ENCODE results near the gene MAST4. TPM values are rescaled to one million over a fixed set of nuclear protein-coding genes. Genes with fewer than 3 reads are reported as not detected.

The MAST4 gene
- total and polyA plus RNA-seq, 2 of the 13 experiments (the other 11 are each of a cell fraction or from before 2014, with no cell fraction given), result 3.4 to 3.7 TPM

- peak in 1 of 2 experiments; percentile 75; a peak in 2 of 4 replicates for TF ChIP-seq EP300 (IDR thresholded peaks at IDR 0.05; ENCODE audit: low read depth in 2 of 2, low read length in 2 of 2)
- 0 out of 2 replicates have a peak, but pooled peaks have one; percentile 19 for TF ChIP-seq EP300 (CRISPR knock-in tag; IDR thresholded peaks at IDR 0.05; ENCODE audit: borderline replicate concordance)
- TF ChIP-seq, protein P1, sequence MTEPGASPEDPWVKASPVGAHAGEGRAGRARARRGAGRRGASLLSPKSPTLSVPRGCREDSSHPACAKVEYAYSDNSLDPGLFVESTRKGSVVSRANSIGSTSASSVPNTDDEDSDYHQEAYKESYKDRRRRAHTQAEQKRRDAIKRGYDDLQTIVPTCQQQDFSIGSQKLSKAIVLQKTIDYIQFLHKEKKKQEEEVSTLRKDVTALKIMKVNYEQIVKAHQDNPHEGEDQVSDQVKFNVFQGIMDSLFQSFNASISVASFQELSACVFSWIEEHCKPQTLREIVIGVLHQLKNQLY (CRISPR knock-in tag; IDR thresholded peaks at IDR 0.05), result peak; percentile 37; the same call in 1 of the 2 replicates
- TF ChIP-seq MED1 (CRISPR knock-in tag; IDR thresholded peaks at IDR 0.05), result peak; percentile 72
- no peak for TF ChIP-seq ZNF749 (CRISPR knock-in tag; IDR thresholded peaks at IDR 0.05; ENCODE audit: borderline replicate concordance)
- peak; percentile 39; the same call in 1 of the 2 replicates for TF ChIP-seq EHMT2 (IDR thresholded peaks at IDR 0.05; ENCODE audit: borderline replicate concordance, low read depth, low read length)
- TF ChIP-seq STAT6 (CRISPR knock-in tag; IDR thresholded peaks at IDR 0.05; ENCODE audit: borderline replicate concordance), result no peak
- TF ChIP-seq ARID3A (IDR thresholded peaks at IDR 0.05; ENCODE audit: low read depth, low read length), result peak; percentile 81
- peak; percentile 49; the same call in 1 of the 3 replicates for TF ChIP-seq MXI1 (IDR thresholded peaks at IDR 0.05; ENCODE audit: borderline replicate concordance, low read depth, low read length)
- TF ChIP-seq ZNF747 (CRISPR knock-in tag; IDR thresholded peaks at IDR 0.05; ENCODE audit: borderline replicate concordance), result 0 out of 2 replicates have a peak, but pooled peaks have one; percentile 59
- TF ChIP-seq ZNF280D (CRISPR knock-in tag; IDR thresholded peaks at IDR 0.05), result no peak
- TF ChIP-seq, protein P2, sequence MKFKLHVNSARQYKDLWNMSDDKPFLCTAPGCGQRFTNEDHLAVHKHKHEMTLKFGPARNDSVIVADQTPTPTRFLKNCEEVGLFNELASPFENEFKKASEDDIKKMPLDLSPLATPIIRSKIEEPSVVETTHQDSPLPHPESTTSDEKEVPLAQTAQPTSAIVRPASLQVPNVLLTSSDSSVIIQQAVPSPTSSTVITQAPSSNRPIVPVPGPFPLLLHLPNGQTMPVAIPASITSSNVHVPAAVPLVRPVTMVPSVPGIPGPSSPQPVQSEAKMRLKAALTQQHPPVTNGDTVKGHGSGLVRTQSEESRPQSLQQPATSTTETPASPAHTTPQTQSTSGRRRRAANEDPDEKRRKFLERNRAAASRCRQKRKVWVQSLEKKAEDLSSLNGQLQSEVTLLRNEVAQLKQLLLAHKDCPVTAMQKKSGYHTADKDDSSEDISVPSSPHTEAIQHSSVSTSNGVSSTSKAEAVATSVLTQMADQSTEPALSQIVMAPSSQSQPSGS (CRISPR knock-in tag; IDR thresholded peaks at IDR 0.05), result peak; percentile 64; the same call in 1 of the 2 replicates
- TF ChIP-seq SOX6 (IDR thresholded peaks at IDR 0.05), result no peak
- TF ChIP-seq SOX6 (CRISPR knock-in tag; IDR thresholded peaks at IDR 0.05), result peak; percentile 85
- TF ChIP-seq SAP130 (CRISPR knock-in tag; IDR thresholded peaks at IDR 0.05; ENCODE audit: low read depth), result peak; percentile 62; the same call in 1 of the 2 replicates
- peak; percentile 68; the same call in 1 of the 2 replicates for TF ChIP-seq RXRB (CRISPR knock-in tag; IDR thresholded peaks at IDR 0.05; ENCODE audit: borderline replicate concordance)
Observed at GRCh38 chr5:67095346-67096171, 499.4 kb downstream of the MAST4 start (continued).

Data from HepG2 (cell line).